OCI-LY3 (cell line): ENCODE data around the gene GINS2.

Experiments used
- H2AFZ ChIP-seq: fragments of 200-600, 300-600 bp; shearing (Covaris generic); 2 replicates; pipeline ENCODE4 v1.6.0; 2014; ENCODE audit warnings: antibody characterized with exemption, low read depth, low read length
- H3K27ac ChIP-seq: fragments of 200-600, 300-600 bp; sonication (generic); 2 replicates; pipeline ENCODE4 v1.5.1; 2014; ENCODE audit warnings: mild to moderate bottlenecking, low read length, moderate library complexity, mixed read lengths
- H3K27me3 ChIP-seq: fragments of 200-600, 300-600 bp; sonication (generic); 2 replicates; pipeline ENCODE4 v1.6.1; 2014; ENCODE audit warnings: low read depth, low read length, mixed read lengths
- H3K36me3 ChIP-seq: fragments of 200-600, 300-600 bp; sonication (generic); replicated peaks from 2 replicates; pipeline ENCODE3; 2014; ENCODE audit warnings: low read depth, low read length, mixed read lengths
- H3K4me1 ChIP-seq: fragments of 300-600, 200-600 bp; sonication (generic); 2 replicates; pipeline ENCODE4 v1.6.1; 2014; ENCODE audit warnings: low read length, mixed read lengths
- H3K4me2 ChIP-seq: fragments of 200-600, 300-600 bp; sonication (generic); 2 replicates; pipeline ENCODE4 v1.6.1; 2014; ENCODE audit warnings: low read length, mixed read lengths
- H3K4me3 ChIP-seq: fragments of 300-600, 200-600 bp; sonication (generic); 2 replicates; pipeline ENCODE4 v1.5.1; 2014; ENCODE audit warnings: antibody characterized with exemption, mild to moderate bottlenecking, low read length, moderate library complexity
- H3K79me2 ChIP-seq: fragments of 300-600, 200-600 bp; shearing (Covaris generic); 2 replicates; pipeline ENCODE4 v1.6.1; 2014; ENCODE audit warnings: mild to moderate bottlenecking, low read length, mixed read lengths
- H3K9ac ChIP-seq: fragments of 300-600, 200-600 bp; shearing (Covaris generic); 2 replicates; pipeline ENCODE4 v1.6.0; 2014; ENCODE audit warnings: mild to moderate bottlenecking, low read length, moderate library complexity
- H3K9me3 ChIP-seq: fragments of 200-600, 300-600 bp; shearing (Covaris generic); 2 replicates; pipeline ENCODE4 v1.6.1; 2014; ENCODE audit warnings: low read length, mixed read lengths; ENCODE audit not compliant: insufficient read depth
- H4K20me1 ChIP-seq: fragments of 200-600, 300-600 bp; sonication (generic); 2 replicates; pipeline ENCODE4 v1.6.1; 2016; ENCODE audit warnings: low read length, mixed read lengths; ENCODE audit not compliant: insufficient read depth
- CTCF ChIP-seq: fragments of 200-600, 300-600 bp; sonication (generic); IDR thresholded peaks from 2 replicates; pipeline ENCODE4 v1.5.1; 2014; ENCODE audit warnings: antibody characterized with exemption, low read length, low read depth
- EZH2phosphoT487 ChIP-seq: fragments of 200-600 bp; shearing (Covaris generic); IDR thresholded peaks from 2 replicates; pipeline ENCODE4 v1.6.1; 2018; ENCODE audit warnings: antibody characterized with exemption, mixed run types, low read depth

GINS2 gene

DNA sequence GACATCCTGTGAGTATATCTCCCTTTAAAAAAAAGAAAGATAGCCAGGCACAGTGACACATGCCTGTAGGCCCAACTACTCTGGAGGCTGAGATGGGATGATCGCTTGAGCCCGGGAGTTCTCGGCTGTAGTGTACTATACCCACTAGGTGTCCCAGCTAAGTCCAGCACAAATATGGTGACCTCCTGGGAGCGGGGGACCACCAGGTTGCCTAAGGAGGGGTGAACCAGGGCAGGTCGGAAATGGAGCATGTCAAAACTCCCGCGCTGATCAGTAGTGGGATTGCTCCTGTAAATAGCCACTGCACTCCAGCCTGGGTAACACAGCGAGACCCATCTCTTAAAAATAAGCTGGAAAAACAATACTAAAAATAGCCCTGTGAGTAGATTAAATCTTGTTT lies 29.4 kb downstream of the GINS2 start:
- no peak overlapping the region for H3K4me3 ChIP-seq
- no peak for TF ChIP-seq EZH2phosphoT487
- no peak for TF ChIP-seq CTCF
- H3K27me3 ChIP-seq = no peaks in the 10 kb centered on the region
- H2AFZ ChIP-seq = no peak overlapping the region
- peaks cover 29% of the 10 kb centered on the region for H3K36me3 ChIP-seq
- no peak overlapping the region for H3K27ac ChIP-seq
- H3K79me2 ChIP-seq = no peaks in the 10 kb centered on the region
- no peaks in the 10 kb centered on the region for H3K9me3 ChIP-seq
- no peaks in the 10 kb centered on the region for H3K4me1 ChIP-seq
- no peak overlapping the region for H3K4me2 ChIP-seq
- H4K20me1 ChIP-seq = peaks cover 6% of the 10 kb centered on the region; the same call in 1 of the 2 replicates
- no peak overlapping the region for H3K9ac ChIP-seq

- Histone ChIP-seq H3K4me3 (no peak overlapping the region), H2AFZ (no peak overlapping the region), H3K9me3 (no peaks in the 10 kb centered on the region), H3K9ac (no peak overlapping the region), H4K20me1 (peaks cover 9% of the 10 kb centered on the region; the same call in 1 of the 2 replicates), H3K4me1 (no peaks in the 10 kb centered on the region), H3K27ac (no peak overlapping the region), H3K79me2 (no peaks in the 10 kb centered on the region), H3K4me2 (no peak overlapping the region), H3K36me3 (peaks cover 26% of the 10 kb centered on the region), H3K27me3 (no peaks in the 10 kb centered on the region)
- TF ChIP-seq CTCF (no peak), EZH2phosphoT487 (no peak)
These were observed 30.0 kb downstream of the GINS2 start for GRCh38 chr16:85658504-85659326.

- Histone ChIP-seq H3K9ac (no peak overlapping the region), H3K4me2 (no peak overlapping the region), H3K27me3 (no peaks in the 10 kb centered on the region), H3K4me1 (no peaks in the 10 kb centered on the region), H3K9me3 (no peaks in the 10 kb centered on the region), H4K20me1 (peaks cover 9% of the 10 kb centered on the region; the same call in 1 of the 2 replicates), H3K27ac (no peak overlapping the region), H3K36me3 (peaks cover 18% of the 10 kb centered on the region), H3K4me3 (no peak overlapping the region), H2AFZ (no peak overlapping the region), H3K79me2 (no peaks in the 10 kb centered on the region)
- TF ChIP-seq CTCF (no peak), EZH2phosphoT487 (no peak)
These were observed 30.8 kb downstream of the GINS2 start for GRCh38 chr16:85657996-85658395.

DNA sequence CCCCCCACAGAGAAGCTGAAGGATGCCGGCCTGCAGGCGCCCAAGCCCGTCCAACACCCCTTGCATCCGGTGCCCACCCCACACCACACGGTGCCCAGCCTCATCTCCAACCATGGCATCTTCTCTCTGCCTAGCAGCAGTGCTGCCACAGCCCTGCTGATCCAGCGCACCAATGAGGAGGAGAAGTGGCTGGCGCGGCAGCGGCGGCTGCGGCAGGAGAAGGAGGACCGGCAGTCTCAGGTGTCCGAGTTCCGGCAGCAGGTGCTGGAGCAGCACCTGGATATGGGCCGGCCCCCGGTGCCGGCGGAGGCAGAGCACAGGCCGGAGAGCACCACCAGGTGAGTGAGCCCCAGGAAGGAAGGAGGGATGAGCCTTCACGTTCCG lies 31.5 kb downstream of the GINS2 start:
- Histone ChIP-seq H3K9ac (no peak overlapping the region), H3K4me1 (no peaks in the 10 kb centered on the region), H3K79me2 (no peaks in the 10 kb centered on the region), H3K4me3 (no peak overlapping the region), H2AFZ (no peak overlapping the region), H3K36me3 (peaks cover 15% of the 10 kb centered on the region), H3K27me3 (no peaks in the 10 kb centered on the region), H3K9me3 (no peaks in the 10 kb centered on the region), H3K27ac (no peak overlapping the region), H4K20me1 (peaks cover 15% of the 10 kb centered on the region), H3K4me2 (no peak overlapping the region)
- TF ChIP-seq EZH2phosphoT487 = no peak
- no peak for TF ChIP-seq CTCF
